Vagina (tissue), 2 donors: Measurements from ENCODE around the gene THADA. TPM values are rescaled to one million over a fixed set of nuclear protein-coding genes. Genes with fewer than 3 reads are reported as not detected.
A peak's percentile ranks its signal among the peaks of the same experiment; 100 is the strongest.

ENCODE experiments used
- DNase-seq, 2 donors: peaks; one replicate each; pipeline ENCODE4 v3.0.0-alpha.2; 2017; ENCODE audit errors: extremely low spot score in 2 of 2
- H3K27ac ChIP-seq: fragments of 200-600 bp; sonication (generic); one replicate; pipeline ENCODE4 v1.5.1; 2019
- H3K27me3 ChIP-seq: fragments of 200-600 bp; sonication (generic); one replicate; pipeline ENCODE4 v1.5.1; 2019
- H3K36me3 ChIP-seq, 2 donors: fragments of 200-600 bp; sonication (generic); one replicate each; pipeline ENCODE4 v1.5.1; 2017 to 2019
- H3K4me1 ChIP-seq: fragments of 200-600 bp; sonication (generic); one replicate; pipeline ENCODE4 v1.5.1; 2019
- H3K4me3 ChIP-seq, 2 donors: fragments of 200-600 bp; sonication (generic); 1 replicate in 1 of 2; 2 replicates in 1 of 2; pipeline ENCODE4 v1.5.1; 2016 to 2019
- H3K9me3 ChIP-seq: fragments of 200-600 bp; sonication (generic); one replicate; pipeline ENCODE4 v1.5.1; 2019
- POLR2A ChIP-seq, 2 donors: fragments of 450-650 bp; IDR thresholded peaks; one replicate each; pipeline ENCODE4 v1.6.1; 2017; ENCODE audit warnings: antibody characterized with exemption in 2 of 2, mild to moderate bottlenecking in 2 of 2, moderate library complexity in 2 of 2
- POLR2AphosphoS5 ChIP-seq, 2 donors: sonication (generic); formaldehyde crosslinking; IDR thresholded peaks; one replicate each; pipeline ENCODE4 v1.9.0; 2017; ENCODE audit warnings: antibody characterized with exemption in 2 of 2, mild to moderate bottlenecking in 2 of 2, low read depth in 1 of 2; ENCODE audit not compliant: insufficient read depth in 1 of 2
- intact Hi-C: fragments of 100-400 bp; cut with DNase I; formaldehyde crosslinking; loops from one replicate; pipeline ENCODE4 v1.15.1; 2023
- total RNA-seq: library from RNA; depleted of rRNA; stranded (reverse); fragments of >200 nt; gene quantifications from one replicate; pipeline ENCODE4 v1.2.3, GENCODE V29; 2016
- TF ChIP-seq, protein P1 (sequence below), 3 experiments: fragments of 450-650 bp in 2 of 3; fragments of 200-600 bp in 1 of 3; sonication (generic) in 1 of 3; IDR thresholded peaks; one replicate each; pipeline ENCODE4 v1.5.1; 2017 to 2019; ENCODE audit warnings: antibody characterized with exemption in 3 of 3, mild to moderate bottlenecking in 2 of 3, moderate library complexity in 2 of 3

THADA gene
- total RNA-seq, 1 donor from 2014 or later = 32.2 TPM

DNA sequence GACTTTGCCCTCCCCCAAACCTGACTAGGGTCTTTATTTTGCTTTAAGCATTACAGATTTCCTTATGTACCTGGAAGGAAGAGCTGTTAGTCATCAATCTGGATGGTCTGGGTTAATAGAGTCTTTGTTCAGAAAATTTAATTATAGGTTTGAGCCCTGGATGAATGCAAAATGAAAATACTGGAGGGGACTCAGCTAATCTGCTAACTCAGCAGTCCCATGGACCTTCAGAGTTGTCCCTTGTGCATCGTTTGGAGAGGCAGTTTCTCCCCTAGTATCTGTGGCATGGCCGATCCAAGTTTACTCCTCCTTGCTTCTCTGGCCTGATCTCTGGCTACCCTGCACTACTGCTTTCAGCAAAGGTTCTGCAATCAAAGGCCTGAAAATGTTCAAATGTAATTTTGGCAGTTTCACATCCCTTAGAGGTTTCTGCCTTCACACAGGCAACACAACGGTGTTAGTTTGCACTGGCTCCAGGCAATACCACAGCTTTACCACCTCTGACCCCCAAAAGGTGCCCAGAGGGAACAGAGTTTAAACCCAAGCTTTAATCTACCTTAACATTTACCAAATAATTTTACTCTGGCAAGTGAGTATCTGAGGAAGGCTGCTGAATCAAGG is 134.3 kb downstream of the THADA start:
- H3K9me3 ChIP-seq = no peaks in the 10 kb centered on the region
- peaks cover 78% of the 10 kb centered on the region for H3K4me1 ChIP-seq

DNA sequence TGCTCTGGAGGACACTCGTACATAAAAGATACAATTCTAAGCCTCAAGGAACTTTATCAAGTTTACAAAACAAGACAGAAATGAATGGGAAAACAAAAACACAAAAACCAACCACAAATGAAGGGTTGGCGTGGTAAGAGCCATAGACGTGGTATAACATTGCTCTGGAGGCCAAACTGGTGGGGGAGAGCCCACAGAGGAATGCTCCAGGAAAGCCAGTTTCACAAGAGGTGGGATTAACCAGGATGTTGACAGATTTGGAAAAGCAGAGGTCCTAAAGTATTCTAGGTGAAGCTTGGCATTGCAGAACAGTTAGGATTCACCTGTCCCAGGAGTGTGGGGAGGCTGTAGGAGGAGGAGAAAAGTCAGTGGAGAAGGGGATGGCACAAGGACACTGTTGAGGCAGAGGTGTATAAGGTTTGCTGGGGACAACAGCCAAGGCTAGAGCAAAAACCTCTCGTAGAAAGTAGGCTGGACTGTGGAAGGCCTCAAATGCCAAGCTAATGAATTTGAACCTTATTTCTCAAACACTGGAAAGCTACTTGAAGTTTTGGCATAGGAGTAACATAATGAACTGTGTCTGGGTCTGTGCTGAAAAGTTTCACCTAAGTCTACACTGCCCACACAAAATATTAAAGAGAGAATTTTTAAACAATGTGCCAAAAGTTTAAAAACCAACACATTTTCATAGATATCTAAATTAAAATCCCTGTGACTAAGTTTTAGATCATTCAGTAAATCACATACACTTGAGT is 135.1 kb downstream of the THADA start:
- Histone ChIP-seq H3K27ac (peak overlapping the region; percentile 47), H3K9me3 (no peaks in the 10 kb centered on the region), H3K36me3 (no peaks in the 10 kb centered on the region), H3K4me1 (peaks cover 75% of the 10 kb centered on the region), H3K27me3 (no peaks in the 10 kb centered on the region), H3K4me3 (no peak overlapping the region)
- TF ChIP-seq, protein P1, sequence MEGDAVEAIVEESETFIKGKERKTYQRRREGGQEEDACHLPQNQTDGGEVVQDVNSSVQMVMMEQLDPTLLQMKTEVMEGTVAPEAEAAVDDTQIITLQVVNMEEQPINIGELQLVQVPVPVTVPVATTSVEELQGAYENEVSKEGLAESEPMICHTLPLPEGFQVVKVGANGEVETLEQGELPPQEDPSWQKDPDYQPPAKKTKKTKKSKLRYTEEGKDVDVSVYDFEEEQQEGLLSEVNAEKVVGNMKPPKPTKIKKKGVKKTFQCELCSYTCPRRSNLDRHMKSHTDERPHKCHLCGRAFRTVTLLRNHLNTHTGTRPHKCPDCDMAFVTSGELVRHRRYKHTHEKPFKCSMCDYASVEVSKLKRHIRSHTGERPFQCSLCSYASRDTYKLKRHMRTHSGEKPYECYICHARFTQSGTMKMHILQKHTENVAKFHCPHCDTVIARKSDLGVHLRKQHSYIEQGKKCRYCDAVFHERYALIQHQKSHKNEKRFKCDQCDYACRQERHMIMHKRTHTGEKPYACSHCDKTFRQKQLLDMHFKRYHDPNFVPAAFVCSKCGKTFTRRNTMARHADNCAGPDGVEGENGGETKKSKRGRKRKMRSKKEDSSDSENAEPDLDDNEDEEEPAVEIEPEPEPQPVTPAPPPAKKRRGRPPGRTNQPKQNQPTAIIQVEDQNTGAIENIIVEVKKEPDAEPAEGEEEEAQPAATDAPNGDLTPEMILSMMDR (IDR thresholded peaks at IDR 0.05) = no peak
- no peak for TF ChIP-seq POLR2AphosphoS5 (IDR thresholded peaks at IDR 0.05; ENCODE audit: insufficient read depth in 1 of 2, low read depth in 1 of 2)
- no peak for TF ChIP-seq POLR2A (IDR thresholded peaks at IDR 0.05)
- intact Hi-C loops = loop anchor here (10.0 kb wide), 1 partner anchor 126 kb away; no protein-coding TSS in a partner anchor
- no peak for DNase-seq

More for the DNA sequence above, 134.3 kb downstream of the THADA start:
- Histone ChIP-seq H3K36me3 (no peaks in the 10 kb centered on the region), H3K4me3 (no peak overlapping the region), H3K27ac (peak overlapping the region; percentile 3), H3K27me3 (no peaks in the 10 kb centered on the region)
- no peak for TF ChIP-seq POLR2AphosphoS5 (IDR thresholded peaks at IDR 0.05; ENCODE audit: insufficient read depth in 1 of 2, low read depth in 1 of 2)
- no peak for TF ChIP-seq POLR2A (IDR thresholded peaks at IDR 0.05)
- TF ChIP-seq, protein P1 (IDR thresholded peaks at IDR 0.05) = no peak
- intact Hi-C loops = loop anchor here (10.0 kb wide), 1 partner anchor 127 kb away; no protein-coding TSS in a partner anchor
- DNase-seq = no peak

DNA sequence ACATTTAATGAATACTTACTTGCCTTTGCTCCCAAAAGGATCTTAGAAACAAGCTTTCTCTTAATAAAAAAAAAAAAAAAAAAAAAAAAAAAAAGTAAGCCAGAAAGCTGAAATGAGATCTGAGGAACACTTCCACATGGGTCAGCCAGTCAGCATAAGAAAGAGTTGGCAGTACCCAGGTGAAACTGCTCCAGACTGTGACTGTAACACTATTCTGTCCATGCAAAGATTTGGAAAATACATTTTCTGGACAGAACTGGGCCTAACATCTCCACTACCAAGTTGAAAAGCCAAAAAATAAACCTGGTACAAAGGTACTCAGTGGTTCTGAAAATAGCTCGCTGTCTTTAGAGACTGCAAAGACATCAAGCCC is 135.7 kb downstream of the THADA start:
- H3K27ac ChIP-seq = peak overlapping the region; percentile 22
- H3K36me3 ChIP-seq = no peaks in the 10 kb centered on the region
- no peak for TF ChIP-seq POLR2AphosphoS5 (IDR thresholded peaks at IDR 0.05; ENCODE audit: insufficient read depth in 1 of 2, low read depth in 1 of 2)
- no peak for TF ChIP-seq POLR2A (IDR thresholded peaks at IDR 0.05)
- TF ChIP-seq, protein P1 (IDR thresholded peaks at IDR 0.05) = no peak
- no peaks in the 10 kb centered on the region for H3K27me3 ChIP-seq
- DNase-seq = no peak
- intact Hi-C loops = loop anchor here (10.0 kb wide), 1 partner anchor 125 kb away; no protein-coding TSS in a partner anchor
- peaks cover 75% of the 10 kb centered on the region for H3K4me1 ChIP-seq
- H3K9me3 ChIP-seq = no peaks in the 10 kb centered on the region
- H3K4me3 ChIP-seq = no peak overlapping the region

DNA sequence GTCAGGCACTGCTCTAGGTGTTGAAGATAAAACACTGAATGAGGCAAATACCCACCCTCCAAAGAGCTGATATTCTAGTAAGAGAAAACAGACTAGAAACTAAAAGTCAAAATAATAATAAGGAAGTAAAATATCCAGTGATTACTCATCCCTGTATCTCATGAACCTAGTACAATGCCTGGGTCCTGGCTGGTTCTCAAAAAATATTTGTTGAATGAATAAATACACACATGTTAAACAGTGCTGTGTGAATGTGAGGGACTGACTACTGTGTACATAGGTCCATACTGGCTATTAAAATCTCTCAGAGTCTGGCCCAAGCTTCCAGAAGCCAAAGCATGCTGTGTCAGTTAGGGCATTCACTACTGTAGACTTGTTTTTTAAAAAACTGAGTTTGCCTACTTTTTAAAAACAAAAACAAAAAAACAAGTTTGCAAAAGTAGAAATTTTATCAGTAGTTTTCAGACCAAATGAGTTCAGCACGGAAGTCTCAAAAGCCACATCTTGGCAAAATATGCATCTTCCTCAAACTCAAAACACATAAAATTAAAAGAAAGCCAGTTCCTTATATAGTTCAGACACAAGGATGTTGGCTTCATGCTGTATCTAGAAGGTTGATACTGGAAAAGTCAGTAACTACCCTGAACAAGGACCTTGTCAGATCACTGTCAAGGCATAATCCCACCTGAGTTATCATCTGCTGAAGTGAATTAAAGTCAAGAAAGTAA is 136.2 kb downstream of the THADA start:
- H3K36me3 ChIP-seq = no peaks in the 10 kb centered on the region
- peak overlapping the region; percentile 22 for H3K27ac ChIP-seq
- DNase-seq = no peak
- H3K4me1 ChIP-seq = peaks cover 70% of the 10 kb centered on the region
- no peaks in the 10 kb centered on the region for H3K27me3 ChIP-seq
- H3K9me3 ChIP-seq = no peaks in the 10 kb centered on the region
- TF ChIP-seq, protein P1 (IDR thresholded peaks at IDR 0.05) = no peak
- TF ChIP-seq POLR2A (IDR thresholded peaks at IDR 0.05) (no peak), POLR2AphosphoS5 (IDR thresholded peaks at IDR 0.05; ENCODE audit: insufficient read depth in 1 of 2, low read depth in 1 of 2) (no peak)
- intact Hi-C loops = loop anchor here (10.0 kb wide), 1 partner anchor 125 kb away; no protein-coding TSS in a partner anchor
- H3K4me3 ChIP-seq = no peak overlapping the region
